HepG2 (cell line): Measurements from ENCODE around the gene NLRP12. TPM values are rescaled to one million over a fixed set of nuclear protein-coding genes. Genes with fewer than 3 reads are reported as not detected.

Experiments
- ATAC-seq: fragments of 200-7000 bp; cut with Tn5 transposase; 3 replicates; pipeline ENCODE4 v1.9.1; 2020; ENCODE audit warnings: mild to moderate bottlenecking, moderate library complexity
- BruUV-seq: library from RNA; stranded (reverse); fragments of 400-500 nt; replicated peaks from 2 replicates; lab custom pipeline; 2021; lab: Mats Ljungman, UMichigan
- CTCF ChIA-PET: fragments of 300-600 bp; formaldehyde crosslinking; extraction: SDS; loops from one replicate; lab custom pipeline; 2021; ENCODE audit warnings: low total read pairs, inconsistent platforms, low intra/inter-chr PET ratio; lab: Yijun Ruan, JAX
- POLR2A ChIA-PET: fragments of 350-600 bp; sonication (Branson Sonifier 250); formaldehyde crosslinking; loops from one replicate; lab custom pipeline; 2020; ENCODE audit warnings: antibody characterized with exemption, inconsistent platforms; lab: Yijun Ruan, JAX
- DNase-seq: peaks from one replicate; pipeline ENCODE4 v3.0.0-alpha.2; 2015; ENCODE audit warnings: low spot score
- FAIRE-seq: peaks from 3 replicates; lab custom pipeline; 2011; peaks lifted over from hg19 to GRCh38; lab: Jason Lieb, UNC
- H2AFZ ChIP-seq: one replicate; pipeline ENCODE4 v1.6.1; 2011; ENCODE audit warnings: low read length, inconsistent platforms
- H3K27ac ChIP-seq: fragments of 300-600 bp; 3 replicates; pipeline ENCODE4 v1.8.0; 2011; ENCODE audit warnings: mixed run types, mild to moderate bottlenecking, mixed read lengths, low read length, inconsistent platforms; ENCODE audit not compliant: insufficient read depth; ENCODE audit errors: extremely low read length
- H3K27me3 ChIP-seq, 2 experiments: fragments of 200-600 bp in 1 of 2; 2 replicates in 1 of 2; 3 replicates in 1 of 2; pipeline versions ENCODE4 v1.6.0 to v1.8.0; 2011; ENCODE audit warnings: low read length in 2 of 2, mild to moderate bottlenecking in 2 of 2, moderate library complexity in 2 of 2, inconsistent platforms in 1 of 2; ENCODE audit not compliant: insufficient read depth in 2 of 2, control insufficient read depth in 1 of 2
- H3K36me3 ChIP-seq, 2 experiments: fragments of 200-600 bp in 1 of 2; replicated peaks in 1 of 2; 2 replicates in 1 of 2; 3 replicates in 1 of 2; pipeline versions ENCODE4 v1.5.1 to v1.8.0; 2011; ENCODE audit warnings: low read length in 2 of 2, inconsistent platforms in 1 of 2; ENCODE audit not compliant: insufficient read depth in 2 of 2, control insufficient read depth in 1 of 2
- H3K4me1 ChIP-seq: 2 replicates; pipeline ENCODE4 v1.5.1; 2012; ENCODE audit warnings: low read length, inconsistent platforms; ENCODE audit not compliant: insufficient read depth
- H3K4me2 ChIP-seq: 2 replicates; pipeline ENCODE4 v1.6.0; 2011; ENCODE audit warnings: low read depth, low read length, inconsistent platforms
- H3K4me3 ChIP-seq, 3 experiments: fragments of 200-600 bp in 1 of 3; sonication (generic), shearing (Covaris generic) in 1 of 3; replicated peaks in 1 of 3; 2 replicates each; pipeline ENCODE4 v1.5.1; 2011 to 2016; ENCODE audit warnings: low read length in 3 of 3, inconsistent platforms in 2 of 3, low read depth in 2 of 3, mild to moderate bottlenecking in 2 of 3, control low read depth in 1 of 3, mixed read lengths in 1 of 3; ENCODE audit not compliant: insufficient read depth in 1 of 3
- H3K79me2 ChIP-seq: one replicate; pipeline ENCODE4 v1.6.1; 2011; ENCODE audit warnings: low read length, inconsistent platforms; ENCODE audit not compliant: insufficient read depth
- H3K9ac ChIP-seq: 2 replicates; pipeline ENCODE4 v1.6.0; 2011; ENCODE audit warnings: mild to moderate bottlenecking, low read depth, low read length, inconsistent platforms; ENCODE audit not compliant: insufficient read depth
- H3K9me3 ChIP-seq: 2 replicates; pipeline ENCODE4 v1.5.1; 2012; ENCODE audit warnings: mild to moderate bottlenecking, low read length
- H4K20me1 ChIP-seq: 2 replicates; pipeline ENCODE4 v1.6.0; 2011; ENCODE audit warnings: inconsistent platforms, mild to moderate bottlenecking, low read length, moderate library complexity; ENCODE audit not compliant: insufficient read depth
- AFF4 ChIP-seq: sonication (generic); formaldehyde crosslinking; IDR thresholded peaks from 2 replicates; pipeline ENCODE4 v1.4.0; 2020; ENCODE audit warnings: missing genetic modification reagents
- CREB1 ChIP-seq, 2 experiments: fragments of 450-650 bp in 1 of 2; IDR thresholded peaks; 2 replicates each; pipeline ENCODE4 v1.6.1; 2016 to 2017; ENCODE audit warnings: control low read depth in 1 of 2, mild to moderate bottlenecking in 1 of 2, missing compliant biosample characterization in 1 of 2, missing genetic modification characterization in 1 of 2
- GMEB1 ChIP-seq: sonication (generic); formaldehyde crosslinking; IDR thresholded peaks from 2 replicates; pipeline ENCODE4 v1.5.1; 2020; ENCODE audit warnings: missing genetic modification reagents, mild to moderate bottlenecking, borderline replicate concordance
- PAXIP1 ChIP-seq: sonication (generic); formaldehyde crosslinking; conservative IDR thresholded peaks from 2 replicates; pipeline ENCODE4 v1.4.0; 2020; ENCODE audit warnings: mild to moderate bottlenecking, missing genetic modification reagents, moderate library complexity
- PLRG1 ChIP-seq: fragments of 450-650 bp; conservative IDR thresholded peaks from 2 replicates; pipeline ENCODE4 v1.6.1; 2016
- PPARG ChIP-seq: conservative IDR thresholded peaks from 2 replicates; pipeline ENCODE4 v1.6.1; 2016; ENCODE audit warnings: missing biosample characterization, missing genetic modification reagents
- TBL1XR1 ChIP-seq: fragments of 150-350 bp; IDR thresholded peaks from 2 replicates; pipeline ENCODE4 v1.6.1; 2014; ENCODE audit warnings: borderline replicate concordance, low read length; ENCODE audit not compliant: partially characterized antibody
- ZNF143 ChIP-seq: sonication (generic); formaldehyde crosslinking; IDR thresholded peaks from 2 replicates; pipeline ENCODE4 v1.4.0; 2020; ENCODE audit warnings: missing genetic modification reagents
- ZNF224 ChIP-seq: sonication (generic); formaldehyde crosslinking; IDR thresholded peaks from 2 replicates; pipeline ENCODE4 v1.5.0; 2020; ENCODE audit warnings: mild to moderate bottlenecking, missing genetic modification reagents
- ZNF326 ChIP-seq: sonication (generic); formaldehyde crosslinking; IDR thresholded peaks from 2 replicates; pipeline ENCODE4 v1.4.0; 2020; ENCODE audit warnings: missing genetic modification reagents, borderline replicate concordance
- ZNF333 ChIP-seq: sonication (generic); formaldehyde crosslinking; IDR thresholded peaks from 2 replicates; pipeline ENCODE4 v1.4.0; 2020; ENCODE audit warnings: mild to moderate bottlenecking, missing genetic modification reagents, borderline replicate concordance
- ZNF556 ChIP-seq: sonication (generic); formaldehyde crosslinking; IDR thresholded peaks from 2 replicates; pipeline ENCODE4 v1.4.0; 2020; ENCODE audit warnings: mild to moderate bottlenecking, missing genetic modification reagents, borderline replicate concordance
- ZNF672 ChIP-seq: sonication (generic); formaldehyde crosslinking; IDR thresholded peaks from 2 replicates; pipeline ENCODE4 v1.8.1; 2022; ENCODE audit warnings: missing genetic modification reagents
- ZSCAN20 ChIP-seq: sonication (generic); formaldehyde crosslinking; IDR thresholded peaks from 2 replicates; pipeline ENCODE4 v1.4.0; 2020; ENCODE audit warnings: missing genetic modification reagents, mild to moderate bottlenecking, borderline replicate concordance
- WGBS: methylation state at CpG from one replicate; pipeline ENCODE4 v1.1.6; 2017; ENCODE audit warnings: low lambda C conversion rate; 5-methylcytosine and 5-hydroxymethylcytosine counted together
- in situ Hi-C: cut with HindIII; loops from 2 replicates; pipeline ENCODE4 v1.10.0; 2017; ENCODE audit warnings: low pct_unique_long_range_greater_than_20kb; ENCODE audit not compliant: extremely low pct_ligation_motif_present
- intact Hi-C: fragments of 100-400 bp; cut with micrococcal nuclease; formaldehyde crosslinking; loops from one replicate; pipeline ENCODE4 v1.10.0; 2022; ENCODE audit not compliant: unreplicated experiment
- polyA plus RNA-seq, 8 experiments: library from polyadenylated mRNA; depleted of rRNA in 3 of 8; stranded (reverse) in 7 of 8; unstranded in 1 of 8; fragments of >200 nt; fragmentation: Illumina TruSeq in 4 of 8; extraction: Trizol in 4 of 8; gene quantifications; 2 replicates each; pipeline versions ENCODE4 v1.2.1 to v1.2.3, GENCODE V29; 2011 to 2016; ENCODE audit warnings: low read depth in 4 of 8, missing spikeins in 1 of 8, mixed read lengths in 1 of 8; ENCODE audit not compliant: insufficient read depth in 1 of 8
- total RNA-seq, 5 experiments: library from RNA; depleted of rRNA; stranded (reverse); fragments of >200 nt; fragmentation: Illumina TruSeq; extraction: Trizol; gene quantifications; 2 replicates each; pipeline ENCODE4 v1.2.3, GENCODE V29; 2016; ENCODE audit warnings: low read depth in 1 of 5

NLRP12 gene
- total and polyA plus RNA-seq, 2 of the 13 experiments (the other 11 are each of a cell fraction or from before 2014, with no cell fraction given) = 0.15 to 0.20 TPM

GRCh38 chr19:53864308-53864836 lies 40.3 kb upstream of the NLRP12 start (continued):
- TF ChIP-seq PLRG1 = no peak
- 0 out of 2 replicates have a peak, but pooled peaks have one; percentile 42 for TF ChIP-seq GMEB1
- peak; percentile 99 for TF ChIP-seq PAXIP1 (CRISPR knock-in tag)

GRCh38 chr19:53853707-53854106 lies 29.6 kb upstream of the NLRP12 start:
- no peak for ATAC-seq
- no TSS peak for BruUV-seq
- H3K36me3 ChIP-seq = no peaks in the 10 kb centered on the region
- TF ChIP-seq ZNF556 (CRISPR knock-in tag) = no peak
- no peak for TF ChIP-seq CREB1 (IDR thresholded peaks at IDR 0.05)
- no peak for TF ChIP-seq CREB1 (CRISPR knock-in tag; IDR thresholded peaks at IDR 0.05)
- no peak for TF ChIP-seq ZNF224 (CRISPR knock-in tag)
- TF ChIP-seq AFF4 (CRISPR knock-in tag) = no peak
- no peak for TF ChIP-seq ZSCAN20 (CRISPR knock-in tag)
- no peak for TF ChIP-seq TBL1XR1
- TF ChIP-seq ZNF326 (CRISPR knock-in tag) = no peak
- no peak for TF ChIP-seq ZNF672 (CRISPR knock-in tag)
- TF ChIP-seq ZNF143 (CRISPR knock-in tag) = no peak
- TF ChIP-seq PPARG = no peak
- no peak for TF ChIP-seq ZNF333 (CRISPR knock-in tag)
- ChIA-PET POLR2A (interaction anchor here (0.6 to 3.5 kb wide), 3 partner anchors 7 to 14 kb away, joined by 6 to 21 read pairs (median 15); partner anchors contain the start of gene MYADM), CTCF (interaction anchor here (1.8 kb wide), 1 partner anchor 28 kb away, joined by 20 read pairs; the partner anchor contains the start of gene PRKCG)
- intact Hi-C loops (loop anchor here (1.0 kb wide), 1 partner anchor 16 kb away; no protein-coding TSS in a partner anchor), in situ Hi-C loops (no loop called here)
- no peak for FAIRE-seq
- H2AFZ ChIP-seq = no peak overlapping the region
- no peaks in the 10 kb centered on the region for H4K20me1 ChIP-seq
- peaks cover 22% of the 10 kb centered on the region for H3K4me1 ChIP-seq
- no peak overlapping the region for H3K9ac ChIP-seq
- no peak overlapping the region for H3K4me3 ChIP-seq
- H3K9me3 ChIP-seq = no peaks in the 10 kb centered on the region
- no peaks in the 10 kb centered on the region for H3K79me2 ChIP-seq
- H3K4me2 ChIP-seq = peak overlapping the region; percentile 57
- WGBS = 21% methylated on average over 2 of the region's 2 CpGs
- DNase-seq = no peak
- peaks cover 0 to 3% of the 10 kb centered on the region in 2 experiments; a peak in 2 of 5 replicates for H3K27me3 ChIP-seq
- H3K27ac ChIP-seq = no peak overlapping the region
